ENCODE data around the gene SORBS1.

The SORBS1 gene

DNA sequence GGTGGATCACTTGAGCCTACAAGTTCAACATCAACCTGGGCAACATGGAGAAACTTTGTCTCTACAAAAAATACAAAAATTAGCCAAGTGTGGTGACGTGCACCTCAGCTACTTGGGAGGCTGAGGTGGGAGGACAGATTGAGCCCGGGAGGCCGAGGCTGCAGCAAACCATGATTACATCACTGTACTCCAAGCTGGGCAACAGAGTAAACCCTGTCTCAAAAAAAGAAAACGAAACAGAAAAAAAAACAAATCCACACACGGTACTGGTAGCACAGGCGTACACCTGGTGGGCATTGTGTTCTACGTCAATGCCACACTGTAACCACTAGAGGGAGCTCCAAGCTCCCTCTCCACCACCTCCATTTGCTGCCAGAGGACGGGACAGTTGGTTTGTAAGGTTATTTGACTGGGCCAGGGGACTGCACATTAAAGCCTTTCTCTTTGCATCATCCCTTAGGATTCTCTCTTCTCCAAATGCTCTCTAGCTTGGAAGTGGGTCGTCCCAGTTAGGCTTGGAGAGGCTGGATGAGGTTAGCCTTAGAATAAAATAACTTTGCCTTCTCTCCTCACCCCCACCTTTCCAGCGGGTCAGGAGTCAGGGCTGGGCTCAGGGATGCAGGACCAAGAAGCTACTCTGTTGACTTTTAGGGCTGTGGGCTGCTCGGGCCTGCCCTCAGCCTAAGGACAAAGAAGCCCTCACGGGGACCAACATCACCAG is 130.8 kb downstream of the SORBS1 start:
- peak; percentile 45 for DNase-seq

DNA sequence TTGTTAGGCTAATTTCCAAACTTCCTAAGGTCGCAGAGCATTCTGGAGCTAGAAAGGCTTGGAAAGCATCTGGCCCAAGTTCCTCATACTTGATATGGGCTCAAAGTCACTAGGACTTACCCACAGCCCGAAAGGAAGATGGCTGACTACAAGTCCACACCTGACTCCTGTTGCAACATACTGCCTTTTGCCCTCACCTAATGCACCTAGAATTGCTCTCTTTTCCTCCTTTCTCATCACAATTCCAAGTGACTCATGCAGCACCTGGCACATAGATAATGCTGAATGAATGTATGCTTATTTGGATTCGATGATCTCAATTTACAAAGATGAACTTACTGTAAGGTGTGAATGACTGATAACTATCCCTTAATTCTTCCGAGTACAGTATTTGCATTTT is 131.5 kb downstream of the SORBS1 start:
- no peak for DNase-seq

DNA sequence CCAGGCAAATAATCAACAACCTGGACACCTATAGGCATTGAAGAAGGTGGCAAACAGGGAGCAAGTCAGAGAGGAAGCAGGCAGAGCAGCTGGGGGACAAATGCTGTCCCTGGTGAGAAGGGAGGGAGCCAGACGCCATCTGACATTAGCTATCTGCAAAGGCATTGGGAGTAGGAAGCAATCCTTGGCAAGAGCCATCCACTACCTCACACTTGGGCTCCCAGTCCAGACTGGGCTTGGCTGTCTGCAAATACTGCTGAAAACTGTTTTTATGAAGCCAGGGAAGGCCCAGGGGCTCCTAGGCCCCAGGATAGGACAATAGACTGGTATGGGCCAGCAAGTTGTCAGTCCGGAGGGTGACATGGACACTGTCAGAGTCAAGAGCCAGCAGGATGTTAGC is 132.5 kb downstream of the SORBS1 start:
- DNase-seq, result no peak

DNA sequence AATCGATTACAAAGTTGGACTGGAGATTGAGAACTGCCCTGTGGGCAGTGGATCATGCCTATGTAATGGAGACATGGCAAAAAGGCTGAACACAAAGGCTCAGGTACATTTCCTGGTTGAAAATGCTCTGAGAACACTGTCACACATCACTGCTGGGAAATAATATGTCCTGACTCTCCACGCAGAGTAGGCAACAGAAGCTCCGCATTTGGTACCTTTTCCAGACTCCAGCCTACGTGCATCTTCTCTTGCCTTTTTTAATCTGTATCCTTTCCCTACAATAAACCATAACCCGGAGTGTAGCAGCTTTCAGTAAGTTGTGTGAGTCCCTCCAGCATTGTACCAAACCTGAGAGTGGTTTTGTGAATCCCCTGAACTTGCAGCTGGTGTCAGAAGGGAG is 134.7 kb downstream of the SORBS1 start:
- no peak for DNase-seq

DNA sequence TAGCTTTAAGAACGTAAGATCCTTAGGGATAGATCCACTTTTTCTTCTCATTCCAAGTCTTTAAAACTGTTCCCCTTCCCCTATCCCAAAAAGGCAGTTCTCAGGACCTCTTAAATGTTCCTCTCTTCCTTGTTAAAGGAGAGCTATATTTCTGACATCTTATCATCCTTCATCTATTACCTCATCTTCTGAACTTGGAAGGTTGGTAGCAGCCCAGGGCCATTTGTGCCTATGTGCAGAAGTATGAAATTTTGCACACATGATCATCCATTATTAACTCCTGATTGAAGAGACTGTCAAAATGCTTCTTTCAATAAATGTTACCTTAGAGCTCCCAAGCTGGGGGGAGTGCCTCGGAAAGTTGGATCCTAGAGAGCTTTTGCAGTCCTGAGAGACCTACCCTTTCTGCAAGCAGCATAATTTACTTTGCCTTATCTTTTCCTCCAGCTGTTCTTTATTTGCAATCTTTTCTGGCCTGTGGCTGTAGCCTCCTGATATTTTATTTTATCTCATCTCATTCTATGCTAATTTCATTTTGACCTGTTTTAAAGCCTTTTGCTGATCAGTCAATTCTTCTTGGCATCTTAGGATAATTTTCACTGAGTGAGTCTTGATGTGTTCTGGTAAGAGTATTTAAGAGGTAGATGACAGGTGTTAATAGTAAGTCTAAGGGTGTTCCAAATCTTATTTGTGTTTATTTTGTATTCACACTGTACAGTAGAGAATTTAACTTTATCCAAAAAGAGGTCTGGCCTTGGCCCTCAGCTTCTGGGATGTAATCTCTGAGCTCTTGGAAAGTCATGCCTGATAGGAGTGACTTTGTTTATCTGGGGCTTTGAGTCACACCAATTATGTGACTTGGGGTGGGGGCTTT is 135.3 kb downstream of the SORBS1 start:
- no peak for DNase-seq

DNA sequence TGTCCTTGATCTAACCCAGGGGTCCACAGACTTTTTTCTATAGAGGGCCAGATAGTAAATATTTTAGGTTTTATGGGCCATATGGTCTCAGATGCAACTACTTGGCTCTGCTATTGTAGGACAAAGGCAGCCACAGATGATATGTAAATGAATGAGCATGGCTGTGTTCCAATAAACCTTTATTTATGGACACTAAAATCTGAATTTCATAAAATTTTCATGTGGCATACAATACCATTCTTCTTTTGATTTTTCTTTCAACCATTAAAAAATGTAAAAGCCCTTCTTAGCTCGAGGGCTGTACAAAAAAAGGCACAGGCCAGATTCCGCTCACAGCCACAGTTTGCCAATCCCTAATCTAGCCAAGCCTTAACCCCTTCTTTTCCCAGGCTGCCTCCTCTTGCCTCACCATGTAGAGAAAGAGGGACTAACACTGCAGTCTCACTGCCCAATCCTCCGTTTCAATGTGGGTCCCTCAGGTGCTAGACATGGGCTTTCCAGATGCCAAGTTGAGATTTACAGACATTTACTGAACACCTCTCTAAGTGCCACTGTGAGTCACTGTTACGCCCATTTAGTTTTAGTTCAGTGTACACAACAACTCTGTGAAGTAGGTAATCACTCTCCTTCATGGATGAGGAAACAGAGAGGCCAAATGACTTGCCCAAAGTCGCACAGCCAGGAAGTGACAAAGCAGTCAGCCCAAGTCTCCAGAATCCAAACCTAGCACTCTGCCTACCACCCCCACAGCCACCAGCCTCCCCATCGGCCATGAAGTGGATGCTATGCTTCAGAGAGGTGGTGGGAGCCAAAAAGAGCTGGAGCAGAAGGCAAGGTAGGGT is 137.8 kb downstream of the SORBS1 start:
- no peak for DNase-seq

DNA sequence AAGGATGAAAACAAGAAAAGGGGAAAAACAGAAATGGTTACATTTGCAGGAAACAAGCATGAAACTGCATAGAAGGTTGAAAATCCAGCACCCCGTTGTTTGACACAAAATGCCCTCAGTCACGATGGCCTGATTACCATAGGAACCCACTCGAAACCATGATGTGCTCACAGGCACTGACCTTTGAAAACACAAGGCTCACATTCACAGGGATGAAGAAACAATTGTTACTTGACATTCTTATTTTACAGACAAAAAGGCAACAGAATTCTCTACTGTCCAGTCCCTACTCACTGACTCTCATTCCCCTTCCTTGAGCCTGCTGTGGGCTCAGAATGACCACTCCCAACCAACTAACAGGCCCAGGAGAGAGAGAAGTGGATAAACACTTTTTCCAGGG is 138.9 kb downstream of the SORBS1 start:
- no peak for DNase-seq

DNA sequence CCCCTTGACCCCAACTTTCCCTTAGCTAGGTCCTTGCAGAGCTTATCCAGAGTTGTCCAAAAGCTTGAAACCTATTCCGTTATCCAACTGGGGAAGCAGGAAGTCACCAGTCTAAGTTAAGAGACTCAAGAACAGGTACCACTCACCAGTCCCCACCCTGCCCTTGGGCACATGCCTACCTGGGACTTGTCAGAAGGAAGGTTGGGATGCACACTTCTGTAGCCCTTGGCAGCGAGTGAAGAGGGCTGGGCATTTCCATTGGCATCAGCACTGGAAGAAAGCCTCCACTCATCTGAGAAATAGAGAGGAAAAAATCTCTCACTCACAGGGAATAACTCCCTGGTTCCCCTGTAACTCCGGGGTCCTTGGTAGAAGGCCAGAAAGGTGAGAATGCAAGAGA is 139.4 kb downstream of the SORBS1 start:
- DNase-seq, result no peak

DNA sequence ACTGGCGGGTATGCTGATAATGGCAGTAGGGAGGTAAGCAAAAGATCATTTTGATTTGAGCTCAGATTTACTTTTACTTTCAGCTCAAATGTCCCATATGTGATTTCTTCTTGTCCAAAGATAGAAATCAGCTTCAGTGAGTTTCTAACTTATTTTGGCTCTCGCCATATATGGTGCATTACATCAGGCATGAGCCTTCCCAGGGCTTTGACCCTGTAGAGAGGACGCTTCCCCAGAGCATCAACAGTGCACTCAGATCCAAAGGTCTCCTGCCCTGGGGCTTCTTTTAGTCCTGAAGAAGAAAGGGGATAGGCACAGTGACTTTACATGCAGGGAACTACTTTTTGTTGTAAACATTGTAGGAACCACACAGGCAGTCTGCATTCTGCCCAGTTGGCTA is 141.8 kb downstream of the SORBS1 start:
- no peak for DNase-seq

DNA sequence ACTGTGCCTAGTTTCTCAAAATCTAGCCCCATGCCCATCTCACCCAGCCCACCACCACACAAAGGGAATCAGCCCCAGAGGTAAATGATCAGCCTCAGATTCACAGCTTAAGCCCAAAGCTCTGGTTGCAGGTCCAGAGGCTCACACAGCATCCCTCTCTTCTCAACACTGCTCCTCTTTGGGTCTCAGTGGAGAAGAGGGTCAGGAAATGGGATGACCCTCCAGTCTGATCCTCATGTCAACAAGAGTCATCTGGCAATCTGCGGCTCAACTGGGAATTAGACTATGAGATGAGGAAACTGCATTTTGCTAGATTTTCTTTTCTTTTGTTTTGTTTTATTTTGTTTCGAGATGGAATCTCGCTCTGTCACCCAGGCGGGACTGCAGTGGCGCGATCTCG is 144.2 kb downstream of the SORBS1 start:
- no peak for DNase-seq

DNA sequence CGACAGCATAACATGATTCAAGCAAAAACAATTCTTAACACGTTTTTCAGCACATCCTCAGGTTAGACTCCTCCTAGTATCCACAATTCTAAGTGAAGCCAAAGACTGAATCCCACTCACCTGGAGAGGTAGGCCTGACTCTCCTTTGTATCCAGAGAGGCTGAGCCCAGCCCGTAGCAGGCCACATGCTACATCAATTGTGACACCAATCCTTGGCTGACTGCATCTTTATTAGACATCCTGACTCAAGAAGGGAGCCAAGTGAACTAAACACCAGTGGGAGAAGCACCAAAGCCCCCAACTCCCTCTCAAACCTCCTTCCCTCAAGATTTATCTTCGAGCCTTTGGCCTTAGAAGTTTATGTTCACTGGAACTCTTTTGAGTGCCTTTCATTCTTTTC is 144.9 kb downstream of the SORBS1 start:
- no peak for DNase-seq

DNA sequence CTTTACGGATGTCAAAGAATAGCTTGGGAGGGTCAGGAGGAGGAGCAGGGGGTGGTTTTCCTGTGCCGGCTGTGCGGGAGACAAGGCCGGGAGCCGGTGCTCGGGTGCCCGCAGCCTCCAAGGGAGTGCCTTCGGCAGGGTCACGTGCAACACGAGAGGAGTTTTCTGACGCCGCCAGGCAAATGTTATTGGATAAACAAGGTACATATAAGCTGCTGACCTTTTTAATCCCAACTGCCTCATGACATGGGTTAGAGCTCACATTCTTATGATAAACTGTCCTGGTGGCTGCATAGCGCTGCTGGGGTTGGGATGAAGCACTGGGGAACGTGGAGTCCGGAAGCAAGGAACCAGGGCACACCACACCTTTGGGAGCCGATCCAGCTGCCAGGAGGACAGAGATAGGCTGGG is 145.5 kb downstream of the SORBS1 start:
- DNase-seq, result no peak

DNA sequence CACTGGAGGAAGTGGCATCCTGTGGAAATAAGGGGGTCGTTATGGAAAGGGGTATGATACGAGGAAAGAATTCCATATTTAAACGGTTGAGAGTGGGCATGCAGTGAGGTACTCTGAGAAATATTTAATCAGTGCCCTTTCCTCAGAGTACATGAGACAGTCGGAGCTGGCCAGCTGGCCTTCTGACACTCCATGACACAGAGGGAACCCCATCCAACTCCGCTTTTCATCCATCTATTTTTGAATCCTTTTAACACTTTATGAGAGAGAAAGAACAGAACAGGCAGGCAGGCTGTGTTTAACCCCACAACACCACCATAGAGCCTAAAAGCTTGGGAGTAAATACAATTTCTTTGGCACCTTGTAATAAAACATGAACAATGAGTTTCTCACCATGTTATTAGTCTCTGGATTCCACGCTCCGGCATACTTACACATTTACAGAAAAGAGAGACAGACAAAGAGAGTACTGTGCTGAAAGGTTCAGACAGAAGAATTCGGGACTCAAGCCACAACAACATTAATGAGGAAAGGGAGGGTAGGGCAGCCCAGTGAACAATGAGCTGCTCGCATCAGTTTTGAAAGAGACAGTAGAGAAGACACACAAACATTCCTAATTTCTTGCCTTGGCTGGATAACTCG is 146.2 kb downstream of the SORBS1 start:
- no peak for DNase-seq

DNA sequence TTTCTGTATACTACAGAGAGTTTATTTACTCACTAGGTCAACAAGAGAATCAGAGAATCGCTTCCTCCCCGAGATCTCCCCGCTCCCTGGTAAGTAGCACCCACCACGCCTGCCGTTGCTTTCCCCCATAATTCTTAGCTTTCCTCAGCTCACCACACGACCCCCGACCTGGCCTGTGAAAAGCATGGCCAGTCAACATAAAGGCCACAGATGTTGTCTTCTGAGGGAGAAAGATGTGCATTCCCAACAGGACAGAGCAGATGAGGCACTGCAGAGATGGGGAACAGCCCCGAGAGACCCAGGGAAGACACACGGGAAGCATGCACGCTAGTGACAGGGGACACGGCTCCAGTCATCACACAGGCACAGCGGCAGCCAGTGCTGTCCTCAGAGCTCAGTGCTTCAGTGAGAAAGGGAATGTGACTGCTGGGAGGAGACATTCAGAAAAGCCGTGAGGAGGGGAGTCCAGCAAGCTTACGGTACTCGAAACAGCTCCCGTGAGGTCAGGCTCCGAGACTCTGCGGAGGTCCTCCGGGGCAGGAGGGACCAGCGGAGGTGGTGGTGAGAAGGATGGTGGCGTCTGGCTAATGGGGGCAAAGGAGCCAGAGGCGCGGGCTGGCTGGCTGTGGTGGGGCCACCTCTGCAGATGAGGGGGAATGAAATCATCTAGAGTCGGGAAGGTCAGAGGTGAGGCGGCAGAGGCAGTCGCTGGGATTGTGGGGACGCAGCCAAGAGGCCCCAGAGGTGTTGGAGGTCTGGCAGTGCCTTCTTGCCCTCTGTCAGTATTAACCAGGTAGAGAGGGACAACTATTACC is 146.9 kb downstream of the SORBS1 start:
- no peak for DNase-seq

DNA sequence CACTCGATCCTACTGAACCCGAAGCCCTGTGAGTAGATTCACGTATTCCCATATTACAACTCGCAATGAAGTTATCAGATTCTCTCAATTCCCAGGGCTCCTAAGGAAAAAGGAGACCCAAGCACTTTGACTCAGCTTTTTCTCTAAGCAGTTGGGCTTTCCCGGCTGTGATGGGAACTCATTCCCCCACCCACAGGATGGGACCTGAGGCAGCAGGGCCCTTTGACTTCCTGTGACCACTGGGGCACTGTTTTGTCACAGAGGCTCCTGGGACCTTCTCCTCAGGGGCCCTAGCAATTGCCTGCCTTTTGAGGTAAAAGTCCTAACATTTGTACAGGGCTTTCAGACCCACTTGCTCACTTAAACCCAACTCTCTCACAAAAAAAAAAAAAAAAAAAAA is 147.6 kb downstream of the SORBS1 start:
- DNase-seq, result no peak

DNA sequence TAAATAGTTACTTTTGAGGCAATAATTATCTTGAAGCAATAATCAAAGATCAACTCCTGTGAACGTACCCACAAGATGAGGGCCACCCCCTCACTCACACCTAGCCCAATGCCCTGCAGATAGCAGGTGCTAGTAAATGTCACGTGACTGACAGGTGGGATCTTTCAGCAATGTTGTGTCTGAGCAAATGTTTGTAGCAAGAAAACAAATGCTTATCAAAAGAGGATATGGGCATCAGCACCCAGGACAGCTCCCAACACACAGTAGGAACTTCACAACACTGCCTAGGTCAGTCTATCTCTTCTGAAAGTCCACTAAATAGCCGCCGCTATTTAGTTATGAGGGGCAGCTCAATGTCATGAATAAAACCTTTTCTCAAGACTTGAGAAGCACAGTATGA is 149.5 kb downstream of the SORBS1 start:
- DNase-seq, result no peak

DNA sequence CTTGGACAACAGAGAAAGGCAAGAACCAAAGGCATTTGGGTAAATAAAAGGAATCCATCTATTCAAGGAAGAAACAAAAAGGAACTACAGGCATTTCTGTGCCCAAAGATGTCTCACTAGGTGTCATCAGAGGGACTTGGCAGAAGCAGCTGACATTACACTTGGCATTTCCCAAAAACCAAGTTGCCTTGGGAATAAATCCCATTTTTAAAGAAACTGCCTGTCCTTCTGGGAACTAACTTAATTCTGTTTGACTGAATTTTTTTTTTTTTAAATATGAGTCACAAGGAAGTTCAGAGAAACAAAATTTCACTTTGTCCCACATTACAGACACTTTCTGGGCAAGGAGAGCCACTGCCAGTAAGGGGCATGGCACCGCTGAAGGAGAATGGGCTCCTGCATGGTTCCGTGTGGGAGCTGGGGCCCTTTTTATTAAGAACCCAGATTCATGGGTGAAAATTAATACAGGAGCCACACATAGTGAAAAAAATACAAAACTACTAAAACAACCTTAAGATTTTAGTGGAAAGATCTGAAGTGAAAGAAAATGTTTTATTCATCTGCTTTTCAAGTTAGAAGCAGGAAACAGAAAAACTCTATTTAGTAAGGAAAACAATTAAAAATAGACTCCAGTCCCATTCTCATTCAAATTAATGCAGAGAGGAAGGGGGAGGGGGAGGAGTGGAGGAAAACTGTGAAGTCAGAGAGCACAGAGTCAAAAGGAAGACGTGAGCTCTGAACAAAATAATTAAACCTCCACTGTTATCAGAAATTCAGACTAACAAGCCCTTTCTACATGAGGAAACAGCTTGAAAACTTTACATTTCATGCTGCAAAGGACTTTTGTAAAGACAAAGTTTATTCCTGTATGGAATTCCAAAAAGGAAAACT is 151.9 kb downstream of the SORBS1 start:
- DNase-seq, result no peak

DNA sequence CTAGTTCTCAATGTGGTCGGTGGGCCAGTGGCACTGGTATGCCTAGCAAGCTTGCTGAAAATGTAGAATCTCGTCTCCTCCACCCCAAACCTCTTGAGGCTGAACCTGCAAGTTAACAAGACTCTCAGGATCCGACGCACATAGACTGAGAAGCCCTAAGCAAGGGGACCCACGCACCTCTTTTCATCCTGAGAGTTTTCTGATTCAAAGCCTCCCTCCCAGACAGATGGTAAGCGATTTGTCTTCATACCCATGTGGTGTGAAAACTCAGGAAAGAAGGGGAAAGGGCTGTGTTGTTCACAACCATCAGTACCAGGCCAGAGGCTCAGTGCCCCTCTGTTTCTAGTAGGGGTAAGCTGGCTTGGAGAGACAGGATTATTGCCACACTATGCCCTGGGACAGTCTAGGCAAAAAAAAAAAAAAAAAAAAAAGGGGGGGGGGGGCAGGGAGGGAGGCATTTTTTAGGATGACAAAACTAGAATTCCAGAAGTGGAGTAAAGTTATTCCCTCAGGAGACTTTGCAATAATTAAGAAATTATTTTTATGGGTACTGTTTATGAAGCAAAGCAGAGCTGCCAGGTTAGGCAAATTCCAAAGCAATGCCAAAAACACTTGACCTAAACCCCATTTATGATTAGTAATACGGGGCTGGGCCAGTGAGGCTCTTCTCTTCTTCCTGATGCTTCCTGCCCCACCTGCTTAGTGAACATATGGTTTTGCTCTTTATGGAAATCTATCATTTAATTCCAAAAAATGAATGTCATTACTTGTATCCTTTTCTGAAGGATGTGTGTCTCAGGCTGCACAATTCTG is 152.8 kb downstream of the SORBS1 start:
- no peak for DNase-seq

DNA sequence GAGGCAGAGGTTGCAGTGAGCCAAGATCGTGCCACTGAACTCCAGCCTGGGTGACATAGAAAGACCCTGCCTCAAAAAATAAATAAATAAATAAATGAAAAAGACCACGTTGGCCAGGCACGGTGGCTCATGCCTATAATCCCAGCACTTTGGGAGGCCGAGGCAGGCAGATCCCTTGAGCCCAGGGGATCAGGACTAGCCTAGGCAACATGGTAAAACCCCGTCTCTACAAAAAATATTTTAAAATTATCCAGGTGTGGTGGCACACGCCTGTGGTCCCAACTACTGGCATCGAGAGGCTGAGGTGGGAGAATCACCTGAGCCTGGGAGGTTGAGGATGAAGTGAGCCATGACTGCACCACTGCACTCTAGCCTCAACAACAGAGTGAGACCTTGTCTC is 153.6 kb downstream of the SORBS1 start:
- DNase-seq, result no peak

DNA sequence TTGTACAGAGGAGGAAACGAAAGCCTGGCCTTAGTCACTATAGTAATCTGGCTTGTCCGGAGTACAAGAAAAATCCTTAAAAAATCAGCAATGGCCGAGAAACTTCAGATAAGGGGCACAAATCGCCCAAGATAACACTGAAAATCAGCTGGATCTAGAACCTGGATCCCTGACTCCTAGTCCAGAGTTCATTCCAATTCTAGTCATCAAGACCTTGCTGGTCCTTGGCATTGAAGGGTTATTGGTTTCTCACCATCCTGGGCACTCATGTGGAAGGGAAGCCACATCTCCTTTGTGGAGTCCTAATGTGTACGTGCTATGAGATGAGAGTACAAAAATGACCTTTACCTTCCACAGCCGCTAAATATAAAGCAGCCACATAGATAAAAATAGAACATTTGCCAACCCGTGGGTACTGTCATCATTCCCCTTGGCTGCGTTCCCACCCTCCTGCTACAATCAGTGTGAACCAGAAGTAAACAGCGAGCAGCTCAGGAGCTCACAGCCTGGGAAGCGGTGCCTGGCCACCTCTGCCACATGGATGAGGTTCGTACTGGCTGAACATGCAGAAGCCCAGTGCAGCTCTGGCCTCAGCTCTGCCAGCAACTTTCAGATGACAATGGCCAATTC is 154.4 kb downstream of the SORBS1 start:
- DNase-seq, result no peak
